Keratinocyte (primary cell): Measurements from ENCODE around the gene AKAIN1. TPM values are rescaled to one million over a fixed set of nuclear protein-coding genes. Genes with fewer than 3 reads are reported as not detected.

ENCODE experiments used
- DNase-seq: peaks from one replicate; pipeline ENCODE4 v3.0.0-alpha.2; 2011; ENCODE audit warnings: low read depth, missing footprints, low spot score
- FAIRE-seq: peaks from 2 replicates; lab custom pipeline; 2011; peaks lifted over from hg19 to GRCh38; lab: Jason Lieb, UNC
- H2AFZ ChIP-seq: 2 replicates; pipeline ENCODE4 v1.6.0; 2012; ENCODE audit warnings: low read length, control low read depth, inconsistent platforms; ENCODE audit not compliant: control insufficient read depth
- H3K27ac ChIP-seq: 2 replicates; pipeline ENCODE4 v1.5.1; 2011; ENCODE audit warnings: low read length; ENCODE audit not compliant: control insufficient read depth, insufficient read depth
- H3K27me3 ChIP-seq: 3 replicates; pipeline ENCODE4 v1.6.0; 2011; ENCODE audit warnings: low read length; ENCODE audit not compliant: control insufficient read depth, insufficient read depth; ENCODE audit errors: extremely low read depth
- H3K36me3 ChIP-seq, 2 experiments: 2 replicates in 1 of 2; 3 replicates in 1 of 2; pipeline ENCODE4 v1.5.1; 2011; ENCODE audit warnings: low read length in 2 of 2, mild to moderate bottlenecking in 1 of 2; ENCODE audit not compliant: control insufficient read depth in 2 of 2, insufficient read depth in 2 of 2; ENCODE audit errors: extremely low read depth in 1 of 2
- H3K4me1 ChIP-seq: 3 replicates; pipeline ENCODE4 v1.5.1; 2011; ENCODE audit warnings: low read length; ENCODE audit not compliant: control insufficient read depth, insufficient read depth; ENCODE audit errors: extremely low read depth
- H3K4me2 ChIP-seq: 3 replicates; pipeline ENCODE4 v1.6.0; 2011; ENCODE audit warnings: low read depth, low read length; ENCODE audit not compliant: control insufficient read depth, insufficient read depth; ENCODE audit errors: extremely low read depth
- H3K4me3 ChIP-seq, 3 experiments: fragments of 200-600 bp in 1 of 3; sonication (generic) in 1 of 3; 2 replicates in 2 of 3; 3 replicates in 1 of 3; pipeline ENCODE4 v1.5.1; 2011 to 2016; ENCODE audit warnings: low read length in 3 of 3, mild to moderate bottlenecking in 3 of 3, control low read depth in 2 of 3, inconsistent platforms in 1 of 3, low read depth in 1 of 3, mixed read lengths in 1 of 3, mixed run types in 1 of 3, moderate library complexity in 1 of 3; ENCODE audit not compliant: control insufficient read depth in 2 of 3, insufficient read depth in 2 of 3; ENCODE audit errors: extremely low read depth in 1 of 3
- H3K79me2 ChIP-seq: 2 replicates; pipeline ENCODE4 v1.6.0; 2012; ENCODE audit warnings: low read length; ENCODE audit not compliant: control insufficient read depth, insufficient read depth
- H3K9ac ChIP-seq: 3 replicates; pipeline ENCODE4 v1.6.0; 2011; ENCODE audit warnings: low read length; ENCODE audit not compliant: control insufficient read depth, insufficient read depth; ENCODE audit errors: extremely low read depth
- H3K9me1 ChIP-seq: 3 replicates; pipeline ENCODE4 v1.6.0; 2011; ENCODE audit warnings: low read length; ENCODE audit not compliant: control insufficient read depth, insufficient read depth; ENCODE audit errors: extremely low read depth
- H3K9me3 ChIP-seq: 2 replicates; pipeline ENCODE4 v1.5.1; 2012; ENCODE audit warnings: low read depth, low read length; ENCODE audit not compliant: control insufficient read depth
- H4K20me1 ChIP-seq: 3 replicates; pipeline ENCODE4 v1.6.0; 2011; ENCODE audit warnings: low read length; ENCODE audit not compliant: control insufficient read depth, insufficient read depth; ENCODE audit errors: extremely low read depth
- CTCF ChIP-seq, 3 experiments: IDR thresholded peaks in 1 of 3; conservative IDR thresholded peaks in 1 of 3; optimal IDR thresholded peaks in 1 of 3; 2 replicates in 2 of 3; 3 replicates in 1 of 3; pipeline versions ENCODE3 to v1.5.1; 2011; ENCODE audit warnings: low read length in 3 of 3, mild to moderate bottlenecking in 3 of 3, moderate library complexity in 2 of 3, control low read depth in 1 of 3, inconsistent platforms in 1 of 3; ENCODE audit not compliant: insufficient read depth in 2 of 3; ENCODE audit errors: extremely low read depth in 1 of 3
- EZH2 ChIP-seq: IDR thresholded peaks from one replicate; pipeline ENCODE4 v1.6.1; 2012; ENCODE audit warnings: inconsistent platforms, mild to moderate bottlenecking, low read length, moderate library complexity
- dilution Hi-C: fragments of 300-500 bp; cut with MboI; formaldehyde crosslinking; loops from one replicate; pipeline ENCODE4 v1.7.0; 2020; ENCODE audit warnings: low sequenced_read_pairs; ENCODE audit not compliant: extremely low pct_ligation_motif_present
- polyA plus RNA-seq, 5 experiments: library from polyadenylated mRNA; depleted of rRNA in 3 of 5; stranded (reverse) in 3 of 5; stranded (forward) in 1 of 5; unstranded in 1 of 5; fragments of >200 nt; gene quantifications; 1 replicate in 1 of 5; 2 replicates in 3 of 5; 3 replicates in 1 of 5; pipeline versions ENCODE4 v1.2.1 to v1.2.3, GENCODE V29; 2011 to 2012; ENCODE audit warnings: missing spikeins in 2 of 5, low read depth in 1 of 5, low replicate concordance in 1 of 5

Gene AKAIN1
- polyA plus RNA-seq, 1 donor (not counting 4 experiments of a cell fraction or from before 2014, with no cell fraction given) = not detected

- Histone ChIP-seq H3K36me3 (no peaks in the 10 kb centered on the region), H3K9me1 (no peaks in the 10 kb centered on the region), H3K9me3 (no peaks in the 10 kb centered on the region), H3K4me1 (no peaks in the 10 kb centered on the region), H2AFZ (no peak overlapping the region), H3K27ac (no peak overlapping the region), H4K20me1 (peaks cover 3% of the 10 kb centered on the region), H3K4me2 (no peak overlapping the region), H3K4me3 (no peak overlapping the region), H3K27me3 (peaks cover 28% of the 10 kb centered on the region), H3K79me2 (no peaks in the 10 kb centered on the region), H3K9ac (no peak overlapping the region)
- no peak for DNase-seq
- no peak for FAIRE-seq
- dilution Hi-C loops = no loop called here
- TF ChIP-seq EZH2 (no peak), CTCF (optimal IDR thresholded peaks at IDR 0.05 in 1 of 3, IDR thresholded peaks at IDR 0.05 in 1 of 3, conservative IDR thresholded peaks at IDR 0.05 in 1 of 3; ENCODE audit: extremely low read depth in 1 of 3, insufficient read depth in 2 of 3, low read length in 3 of 3) (no peak)
Observed at GRCh38 chr18:5198311-5198710, 1.3 kb upstream of the AKAIN1 start.

- H3K36me3 ChIP-seq = no peaks in the 10 kb centered on the region
- no peak overlapping the region for H3K27ac ChIP-seq
- no peaks in the 10 kb centered on the region for H3K79me2 ChIP-seq
- DNase-seq (no peak), FAIRE-seq (no peak)
- TF ChIP-seq CTCF (optimal IDR thresholded peaks at IDR 0.05 in 1 of 3, IDR thresholded peaks at IDR 0.05 in 1 of 3, conservative IDR thresholded peaks at IDR 0.05 in 1 of 3; ENCODE audit: extremely low read depth in 1 of 3, insufficient read depth in 2 of 3, low read length in 3 of 3) = no peak
- TF ChIP-seq EZH2 = no peak
- H4K20me1 ChIP-seq = peaks cover 3% of the 10 kb centered on the region
- no peak overlapping the region for H3K9ac ChIP-seq
- no peaks in the 10 kb centered on the region for H3K9me3 ChIP-seq
- no peak overlapping the region for H2AFZ ChIP-seq
- no peaks in the 10 kb centered on the region for H3K4me1 ChIP-seq
- H3K9me1 ChIP-seq = no peaks in the 10 kb centered on the region
- H3K4me3 ChIP-seq = no peak overlapping the region
- dilution Hi-C loops = no loop called here
- peaks cover 28% of the 10 kb centered on the region for H3K27me3 ChIP-seq
- H3K4me2 ChIP-seq = no peak overlapping the region
Observed at GRCh38 chr18:5197461-5197860, 404 bp upstream of the AKAIN1 start.
